ENCODE results near the gene ERC2. TPM values are rescaled to one million over a fixed set of nuclear protein-coding genes. Genes with fewer than 3 reads are reported as not detected.

ERC2 gene
- total RNA-seq, 1 experiment from 2014 or later: 0.77 TPM

DNA sequence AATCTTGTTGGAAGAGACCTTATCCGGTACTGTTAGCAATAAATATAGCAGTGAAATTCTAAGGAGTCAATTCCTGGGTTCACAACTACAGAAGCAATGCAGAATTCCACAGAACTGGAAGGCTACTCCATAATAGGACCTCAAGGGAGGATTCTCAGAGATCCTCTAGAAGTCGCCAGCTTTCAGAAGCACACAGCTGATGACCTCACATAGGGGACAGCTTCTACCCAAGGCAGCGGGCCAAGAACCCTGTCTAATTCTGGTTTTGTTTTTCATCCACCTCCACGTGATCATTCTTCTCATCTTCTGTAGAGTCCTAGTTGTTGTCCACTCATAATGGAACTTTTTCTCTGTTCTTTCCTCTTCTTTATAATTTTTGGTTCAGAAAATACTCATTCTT is 99.4 kb downstream of the ERC2 start:
- Histone ChIP-seq H2AFZ (ENCODE audit: low read length) (no peak overlapping the region), H3K36me3 (ENCODE audit: low read depth, low read length) (no peaks in the 10 kb centered on the region), H3K79me2 (ENCODE audit: low read length) (no peaks in the 10 kb centered on the region), H3K27ac (ENCODE audit: low read length) (no peak overlapping the region), H3F3A (ENCODE audit: low read length, unreplicated experiment) (no peaks in the 10 kb centered on the region), H3K4me1 (ENCODE audit: insufficient read depth, low read length) (no peaks in the 10 kb centered on the region), H3K4me2 (ENCODE audit: low read length) (no peak overlapping the region), H3K9ac (ENCODE audit: low read length) (no peak overlapping the region), H3K4me3 (ENCODE audit: low read length) (no peak overlapping the region), H3K9me2 (replicated peaks; ENCODE audit: low read length) (no peaks in the 10 kb centered on the region), H4K20me1 (ENCODE audit: low read length) (no peaks in the 10 kb centered on the region), H3K27me3 (ENCODE audit: low read length) (no peaks in the 10 kb centered on the region), H3K9me3 (ENCODE audit: low read length) (no peaks in the 10 kb centered on the region)
- intact Hi-C loops (cut with micrococcal nuclease): no loop called here
- ATAC-seq: no peak
- ChIA-PET CTCF (no interaction called here), POLR2A (ENCODE audit: unreplicated experiment) (no interaction called here)
- BruUV-seq (replicated peaks): no TSS peak
- no peak for DNase-seq
- TF ChIP-seq, protein P1, sequence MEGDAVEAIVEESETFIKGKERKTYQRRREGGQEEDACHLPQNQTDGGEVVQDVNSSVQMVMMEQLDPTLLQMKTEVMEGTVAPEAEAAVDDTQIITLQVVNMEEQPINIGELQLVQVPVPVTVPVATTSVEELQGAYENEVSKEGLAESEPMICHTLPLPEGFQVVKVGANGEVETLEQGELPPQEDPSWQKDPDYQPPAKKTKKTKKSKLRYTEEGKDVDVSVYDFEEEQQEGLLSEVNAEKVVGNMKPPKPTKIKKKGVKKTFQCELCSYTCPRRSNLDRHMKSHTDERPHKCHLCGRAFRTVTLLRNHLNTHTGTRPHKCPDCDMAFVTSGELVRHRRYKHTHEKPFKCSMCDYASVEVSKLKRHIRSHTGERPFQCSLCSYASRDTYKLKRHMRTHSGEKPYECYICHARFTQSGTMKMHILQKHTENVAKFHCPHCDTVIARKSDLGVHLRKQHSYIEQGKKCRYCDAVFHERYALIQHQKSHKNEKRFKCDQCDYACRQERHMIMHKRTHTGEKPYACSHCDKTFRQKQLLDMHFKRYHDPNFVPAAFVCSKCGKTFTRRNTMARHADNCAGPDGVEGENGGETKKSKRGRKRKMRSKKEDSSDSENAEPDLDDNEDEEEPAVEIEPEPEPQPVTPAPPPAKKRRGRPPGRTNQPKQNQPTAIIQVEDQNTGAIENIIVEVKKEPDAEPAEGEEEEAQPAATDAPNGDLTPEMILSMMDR (conservative IDR thresholded peaks at IDR 0.05; ENCODE audit: low read depth, low read length): no peak
- TF ChIP-seq EZH2 (IDR thresholded peaks at IDR 0.05; ENCODE audit: low read length, unreplicated experiment) (no peak), EZH2phosphoT487 (IDR thresholded peaks at IDR 0.05; ENCODE audit: borderline replicate concordance, low read length) (no peak)

DNA sequence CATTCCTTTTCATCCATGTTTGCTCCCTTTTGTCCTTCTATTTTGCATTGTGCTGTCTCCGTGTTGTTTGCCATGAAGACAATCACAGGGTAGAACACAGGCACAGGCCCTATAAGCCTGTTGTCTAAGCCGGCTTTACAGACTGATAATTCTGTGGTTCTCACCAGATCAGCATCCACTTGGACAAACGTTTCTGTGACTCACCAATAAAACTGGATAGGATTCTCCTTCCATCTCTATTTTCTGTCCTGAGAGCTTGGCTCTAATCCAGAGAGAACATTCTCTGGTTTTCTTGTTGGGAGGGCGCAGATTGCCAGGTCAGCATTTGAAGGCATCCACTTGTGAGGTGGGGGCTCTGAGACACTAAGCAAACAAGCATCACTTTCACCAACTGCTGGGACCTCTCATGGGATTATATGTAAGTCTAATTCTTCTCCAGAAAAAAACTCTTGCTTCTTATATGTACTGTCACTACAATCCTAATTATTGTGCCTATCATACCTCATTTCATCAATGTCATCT is 101.6 kb downstream of the ERC2 start:
- ChIA-PET POLR2A (ENCODE audit: unreplicated experiment) (no interaction called here), CTCF (no interaction called here)
- Histone ChIP-seq H3K9me3 (ENCODE audit: low read length) (no peaks in the 10 kb centered on the region), H3K36me3 (ENCODE audit: low read depth, low read length) (no peaks in the 10 kb centered on the region), H4K20me1 (ENCODE audit: low read length) (no peaks in the 10 kb centered on the region), H3K9ac (ENCODE audit: low read length) (no peak overlapping the region), H3K27me3 (ENCODE audit: low read length) (no peaks in the 10 kb centered on the region), H3K4me2 (ENCODE audit: low read length) (no peak overlapping the region), H3F3A (ENCODE audit: low read length, unreplicated experiment) (no peaks in the 10 kb centered on the region), H3K79me2 (ENCODE audit: low read length) (no peaks in the 10 kb centered on the region), H2AFZ (ENCODE audit: low read length) (no peak overlapping the region), H3K4me3 (ENCODE audit: low read length) (no peak overlapping the region), H3K4me1 (ENCODE audit: insufficient read depth, low read length) (no peaks in the 10 kb centered on the region), H3K27ac (ENCODE audit: low read length) (no peak overlapping the region), H3K9me2 (replicated peaks; ENCODE audit: low read length) (no peaks in the 10 kb centered on the region; the same call in 1 of the 2 replicates)
- TF ChIP-seq EZH2 (IDR thresholded peaks at IDR 0.05; ENCODE audit: low read length, unreplicated experiment) (no peak), EZH2phosphoT487 (IDR thresholded peaks at IDR 0.05; ENCODE audit: borderline replicate concordance, low read length) (no peak)
- TF ChIP-seq, protein P1 (conservative IDR thresholded peaks at IDR 0.05; ENCODE audit: low read depth, low read length): no peak
- DNase-seq: no peak
- no peak for ATAC-seq
- BruUV-seq (replicated peaks): no TSS peak
- intact Hi-C loops (cut with micrococcal nuclease): no loop called here

DNA sequence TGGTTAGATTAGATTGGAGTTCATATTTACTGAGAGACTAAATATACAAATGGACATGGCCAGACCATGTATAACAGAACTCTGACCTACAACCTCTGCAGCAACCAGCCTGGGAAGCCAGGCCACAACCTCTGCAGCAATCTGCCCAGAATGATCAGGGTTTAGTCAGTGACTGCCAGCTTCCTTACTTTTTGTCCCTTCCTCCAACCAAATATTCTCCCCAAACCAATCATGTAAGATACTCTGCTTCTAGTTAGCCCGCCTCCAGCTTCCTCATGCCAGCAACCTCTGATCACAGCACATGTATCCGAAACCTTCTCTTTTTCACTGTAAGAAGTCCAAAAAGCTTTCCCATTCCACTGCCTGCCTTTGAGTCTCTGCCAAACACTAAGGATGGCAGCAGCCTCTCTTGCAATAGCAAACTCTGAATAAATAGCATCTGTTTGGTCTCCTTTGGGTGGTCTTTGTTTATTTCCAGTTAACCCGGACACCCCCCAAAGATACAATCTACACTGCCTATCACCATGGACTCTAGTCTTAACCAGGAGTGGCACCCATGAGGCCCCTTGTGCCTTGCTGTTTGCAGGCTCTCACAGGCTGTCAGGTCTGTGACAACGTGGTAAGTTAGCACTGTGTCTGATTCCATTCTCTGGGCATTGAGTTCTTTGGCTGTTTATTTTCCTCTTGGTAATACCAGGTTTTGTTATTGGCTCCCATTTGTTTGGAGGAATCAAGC is 102.2 kb downstream of the ERC2 start:
- no peaks in the 10 kb centered on the region; the same call in 1 of the 2 replicates for H3K9me2 ChIP-seq (replicated peaks; ENCODE audit: low read length)
- DNase-seq (no peak), ATAC-seq (no peak)
- no TSS peak for BruUV-seq (replicated peaks)
- H3K27ac ChIP-seq (ENCODE audit: low read length): no peak overlapping the region
- no peaks in the 10 kb centered on the region for H3K9me3 ChIP-seq (ENCODE audit: low read length)
- no peak overlapping the region for H3K4me3 ChIP-seq (ENCODE audit: low read length)
- no peaks in the 10 kb centered on the region for H3K27me3 ChIP-seq (ENCODE audit: low read length)
- no peak overlapping the region for H3K9ac ChIP-seq (ENCODE audit: low read length)
- POLR2A ChIA-PET (ENCODE audit: unreplicated experiment): no interaction called here
- no peak overlapping the region for H2AFZ ChIP-seq (ENCODE audit: low read length)
- H3K4me2 ChIP-seq (ENCODE audit: low read length): no peak overlapping the region
- H3F3A ChIP-seq (ENCODE audit: low read length, unreplicated experiment): no peaks in the 10 kb centered on the region
- intact Hi-C loops (cut with micrococcal nuclease): no loop called here
- no peaks in the 10 kb centered on the region for H3K79me2 ChIP-seq (ENCODE audit: low read length)
- H3K36me3 ChIP-seq (ENCODE audit: low read depth, low read length): no peaks in the 10 kb centered on the region
- no peaks in the 10 kb centered on the region for H3K4me1 ChIP-seq (ENCODE audit: insufficient read depth, low read length)
- CTCF ChIA-PET: no interaction called here
- H4K20me1 ChIP-seq (ENCODE audit: low read length): no peaks in the 10 kb centered on the region
- TF ChIP-seq, protein P1 (conservative IDR thresholded peaks at IDR 0.05; ENCODE audit: low read depth, low read length): no peak
- TF ChIP-seq EZH2phosphoT487 (IDR thresholded peaks at IDR 0.05; ENCODE audit: borderline replicate concordance, low read length) (no peak), EZH2 (IDR thresholded peaks at IDR 0.05; ENCODE audit: low read length, unreplicated experiment) (no peak)

Measured in PC-3 (cell line).